HCEC 1CT (cell line): ENCODE measurements around the gene NPIPA1.
"Not testable (repeated sequence)": the region's sequence is repeated elsewhere in the genome, so short reads cannot be mapped to it uniquely, and the experiment has no call there.

Experiments
- DNase-seq: peaks from one replicate; pipeline ENCODE4 v3.0.0-alpha.2; 2017

Gene NPIPA1

DNA sequence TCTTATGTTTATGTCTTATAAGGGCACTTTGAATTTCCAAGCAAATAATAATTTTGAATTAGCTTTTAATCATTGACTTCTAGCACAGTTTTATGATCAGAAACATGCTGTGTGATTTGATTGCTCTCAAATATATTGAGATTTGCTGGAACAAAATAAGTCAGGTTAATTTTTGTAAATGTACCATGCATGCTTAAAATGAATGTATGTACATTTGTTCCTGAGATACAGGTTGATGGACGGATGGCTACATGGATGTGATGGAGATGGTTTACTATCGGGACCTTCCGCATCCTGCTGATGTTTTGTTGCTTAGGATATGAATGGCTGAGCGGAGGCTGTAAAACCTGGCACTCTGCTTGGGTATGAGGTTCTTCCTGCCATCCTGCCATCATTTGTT, at the start of gene NPIPA1:
TSS of gene NPIPA1 (plus strand) at position 301 of the 400 bp plus-strand sequence. CDS start at position 301, 0 bp downstream.
- not testable (repeated sequence) for DNase-seq

DNA sequence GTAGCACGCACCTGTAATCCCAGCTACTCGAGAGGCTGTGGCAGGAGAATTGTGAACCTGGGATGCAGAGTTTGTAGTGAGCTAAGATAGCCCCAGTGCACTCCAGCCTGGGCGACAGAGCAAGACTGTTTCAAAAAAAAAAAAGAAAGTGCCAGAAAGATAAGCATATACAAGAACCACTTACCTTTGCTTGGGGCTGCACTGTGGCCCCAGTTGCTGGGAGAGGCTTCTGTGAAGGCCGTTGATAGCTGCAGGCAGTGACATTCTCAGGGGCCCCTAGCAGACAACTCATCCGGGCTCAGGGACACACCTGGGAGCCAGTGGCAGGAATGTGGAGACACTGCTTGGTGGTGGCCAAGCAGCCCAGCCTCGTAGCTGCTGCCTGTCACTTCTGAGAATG, 45.1 kb upstream of the NPIPA1 start:
- not testable (repeated sequence) for DNase-seq

DNA sequence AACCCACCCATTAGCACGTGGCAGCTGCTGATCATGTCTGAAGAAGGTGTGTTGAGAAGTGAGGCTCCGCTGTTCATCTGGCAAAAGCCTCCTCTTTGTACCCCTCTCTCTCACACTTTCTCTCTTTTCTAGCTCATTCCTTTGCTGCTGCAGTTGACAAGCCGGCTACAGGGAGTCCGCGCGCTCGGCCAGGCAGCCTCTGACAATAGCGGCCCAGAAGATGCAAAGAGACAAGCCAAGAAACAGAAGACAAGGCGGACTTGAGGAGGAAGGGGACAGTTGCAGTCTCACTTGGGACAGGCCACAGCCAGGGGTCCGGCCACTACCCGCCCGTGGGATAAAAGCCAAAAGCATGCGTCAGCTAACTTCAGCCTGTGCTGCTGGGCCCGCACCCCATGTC, 41.9 kb upstream of the NPIPA1 start:
- not testable (repeated sequence) for DNase-seq

DNA sequence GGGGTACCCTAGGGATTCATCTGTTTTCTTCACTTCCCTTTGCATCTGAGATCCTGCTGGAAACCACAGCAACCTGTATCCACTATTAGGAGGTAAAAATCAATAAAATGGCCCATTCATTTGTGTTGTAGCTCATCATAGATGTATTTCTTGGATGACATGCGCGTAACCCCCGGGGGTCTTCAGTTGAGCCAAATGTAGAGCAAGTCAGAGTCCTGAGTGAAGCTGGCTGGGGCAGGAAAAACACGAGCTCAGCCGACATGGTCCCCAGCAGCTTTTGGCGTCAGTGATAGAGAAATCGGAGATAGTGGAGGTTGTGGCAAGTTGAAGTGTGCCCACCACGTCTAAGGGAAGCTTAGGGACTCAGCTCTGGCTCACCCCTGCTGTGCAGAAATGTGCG, 41.2 kb upstream of the NPIPA1 start:
- not testable (repeated sequence) for DNase-seq

DNA sequence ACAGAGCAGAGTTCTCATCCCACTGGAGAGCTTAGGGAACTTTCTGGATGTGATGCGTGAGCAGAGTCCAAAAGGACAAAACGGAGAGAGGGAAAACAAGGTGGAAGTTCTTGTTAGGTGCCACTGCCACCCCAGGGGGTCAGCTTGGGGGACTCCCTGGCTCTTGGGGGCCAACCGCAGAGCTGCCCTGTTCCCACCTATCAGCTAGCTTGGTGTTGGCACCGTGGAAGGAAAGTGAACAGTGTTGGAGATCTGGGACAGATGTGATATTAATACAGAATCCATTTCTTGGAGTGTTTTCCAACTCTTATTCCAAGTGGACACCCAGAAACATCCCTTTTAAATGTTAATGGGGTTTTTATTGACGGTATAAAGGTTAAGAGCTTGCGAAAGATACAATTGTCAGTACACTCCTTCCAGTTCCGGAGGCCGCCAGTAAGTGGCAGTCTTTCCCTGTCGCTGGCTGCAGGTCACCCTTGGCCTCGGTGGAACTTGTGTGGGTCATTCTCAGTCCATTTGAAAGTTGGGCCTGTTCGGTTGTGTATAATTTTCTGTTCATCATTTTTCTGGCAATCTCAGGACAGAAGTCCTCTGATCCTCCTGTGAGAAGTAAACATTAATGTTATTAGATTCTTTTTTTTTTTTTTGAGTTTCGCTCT, 40.1 kb upstream of the NPIPA1 start:
- not testable (repeated sequence) for DNase-seq

DNA sequence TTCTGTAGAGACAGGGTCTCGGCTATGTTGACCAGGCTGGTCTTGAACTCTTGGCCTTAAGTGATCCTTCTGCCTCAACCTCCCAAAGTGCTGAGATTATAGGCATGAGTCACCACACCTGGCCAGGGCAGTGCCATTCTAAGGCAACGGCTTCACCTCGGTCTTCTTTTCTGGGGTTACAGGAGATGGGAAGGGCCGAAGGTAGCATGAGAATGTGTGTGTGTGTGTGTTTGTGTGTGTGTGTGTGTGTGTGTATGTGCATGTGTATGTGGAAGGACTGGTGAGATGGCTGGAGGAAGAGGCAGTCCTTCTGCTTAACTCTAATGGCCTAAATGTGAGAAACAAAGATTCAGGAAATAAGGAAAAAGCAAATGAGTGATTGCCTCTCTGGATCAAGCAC, 39.1 kb upstream of the NPIPA1 start:
- not testable (repeated sequence) for DNase-seq

DNA sequence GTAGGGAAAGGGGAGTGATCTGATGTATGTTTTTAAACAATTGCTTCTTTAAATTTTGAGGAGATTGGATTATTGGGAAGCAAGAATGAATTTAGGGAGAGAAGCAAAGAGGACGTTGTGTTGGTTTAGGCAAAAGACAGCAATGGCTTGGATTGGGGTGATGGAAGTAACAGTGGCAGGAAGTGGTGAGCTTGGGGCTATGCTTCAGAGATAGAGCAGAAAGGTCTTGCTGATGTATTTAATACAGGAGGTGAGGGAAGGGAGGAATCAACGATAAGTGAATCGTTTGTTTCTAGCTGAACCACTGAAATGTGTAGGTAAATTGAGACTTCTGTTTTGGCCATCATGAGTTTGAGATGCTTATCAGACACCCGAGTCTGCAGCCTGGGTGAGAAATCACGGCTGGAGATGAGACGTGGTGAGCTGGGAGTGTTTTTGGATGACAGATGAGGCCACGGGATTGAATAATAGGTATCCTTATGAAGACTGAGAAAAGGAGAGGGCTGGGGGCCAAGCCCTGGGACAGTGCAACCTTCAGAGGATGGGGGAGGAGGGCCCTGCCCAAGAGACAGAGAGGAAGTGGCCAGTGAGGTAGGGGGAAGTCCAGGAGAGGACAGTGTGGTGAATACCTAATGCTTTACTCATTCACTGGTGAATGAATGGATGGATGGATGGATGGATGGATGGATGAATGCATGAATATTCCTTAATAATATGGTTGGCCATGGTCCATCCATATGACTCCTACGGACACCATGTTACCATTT, 33.9 kb upstream of the NPIPA1 start:
- DNase-seq, result not testable (repeated sequence)

DNA sequence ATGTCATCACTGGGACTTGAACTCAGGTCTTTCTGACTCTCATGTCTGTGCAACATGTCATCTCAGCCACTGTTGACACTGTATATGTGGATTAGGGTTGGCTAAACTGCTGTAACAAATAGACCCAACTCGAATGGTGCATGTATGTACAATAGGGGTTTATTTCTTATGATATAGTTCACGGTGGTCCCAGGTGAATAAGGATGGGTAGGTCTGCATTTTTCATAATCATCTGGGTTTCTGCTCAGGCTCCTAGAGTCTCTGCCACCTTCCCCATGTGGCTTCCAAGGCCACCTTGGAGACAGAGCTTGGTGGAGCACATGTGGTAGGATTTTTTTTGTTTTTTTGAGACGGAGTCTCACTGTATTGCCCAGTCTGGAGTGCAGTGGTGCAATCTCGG, 27.5 kb upstream of the NPIPA1 start:
- not testable (repeated sequence) for DNase-seq

DNA sequence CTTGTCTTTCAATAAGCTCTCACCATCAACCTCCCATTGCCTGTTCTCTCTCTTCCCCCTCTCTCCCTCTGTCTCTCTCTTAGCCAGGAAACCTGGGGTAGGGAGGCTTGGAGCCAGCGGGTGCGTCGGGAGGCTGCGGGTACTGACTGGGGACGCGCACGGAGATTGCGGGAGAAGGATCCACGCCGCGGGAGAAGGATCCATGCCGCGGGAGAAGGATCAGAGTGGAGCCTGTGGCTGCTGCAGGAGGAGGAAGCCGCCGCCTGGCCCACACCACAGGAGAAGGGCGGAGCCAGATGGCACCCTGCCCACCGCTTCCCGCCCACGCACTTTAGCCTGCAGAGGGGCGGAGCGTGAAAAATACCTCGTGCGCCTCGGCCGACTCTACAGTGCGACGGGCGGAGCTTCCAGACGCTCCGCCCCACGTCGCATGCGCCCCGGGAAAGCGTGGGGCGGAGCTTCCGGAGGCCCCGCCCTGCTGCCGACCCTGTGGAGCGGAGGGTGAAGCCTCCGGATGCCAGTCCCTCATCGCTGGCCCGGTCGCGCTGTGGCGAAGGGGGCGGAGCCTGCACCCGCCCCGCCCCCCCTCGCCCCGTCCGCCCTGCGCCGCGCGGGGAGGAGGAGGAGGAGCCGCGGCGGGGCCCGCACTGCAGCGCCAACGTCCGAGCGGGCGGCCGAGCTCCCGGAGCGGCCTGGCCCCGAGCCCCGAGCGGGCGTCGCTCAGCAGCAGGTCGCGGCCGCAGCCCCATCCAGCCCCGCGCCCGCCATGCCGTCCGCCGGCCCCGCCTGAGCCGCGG, 26.2 kb upstream of the NPIPA1 start:
- DNase-seq, result not testable (repeated sequence)

DNA sequence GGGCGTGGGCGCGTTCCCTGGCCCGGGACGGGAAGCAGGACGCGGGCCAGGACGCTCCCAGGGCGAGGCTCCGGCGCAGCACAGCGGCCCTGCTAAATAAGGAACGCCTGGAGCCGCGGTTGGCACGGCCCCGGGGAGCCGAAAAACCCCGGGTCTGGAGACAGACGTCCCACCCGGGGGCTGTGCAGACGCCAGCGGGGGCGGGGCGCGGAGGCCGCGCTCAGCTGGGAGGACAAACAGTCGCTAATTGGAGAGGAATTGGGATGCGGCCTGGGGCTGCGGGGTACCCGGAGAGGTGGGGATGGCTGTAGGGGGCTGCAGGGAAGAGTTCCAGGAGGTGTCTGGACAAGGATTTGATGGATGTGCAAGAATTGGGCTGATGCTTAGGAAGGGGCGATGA, 25.3 kb upstream of the NPIPA1 start:
- DNase-seq, result not testable (repeated sequence)

DNA sequence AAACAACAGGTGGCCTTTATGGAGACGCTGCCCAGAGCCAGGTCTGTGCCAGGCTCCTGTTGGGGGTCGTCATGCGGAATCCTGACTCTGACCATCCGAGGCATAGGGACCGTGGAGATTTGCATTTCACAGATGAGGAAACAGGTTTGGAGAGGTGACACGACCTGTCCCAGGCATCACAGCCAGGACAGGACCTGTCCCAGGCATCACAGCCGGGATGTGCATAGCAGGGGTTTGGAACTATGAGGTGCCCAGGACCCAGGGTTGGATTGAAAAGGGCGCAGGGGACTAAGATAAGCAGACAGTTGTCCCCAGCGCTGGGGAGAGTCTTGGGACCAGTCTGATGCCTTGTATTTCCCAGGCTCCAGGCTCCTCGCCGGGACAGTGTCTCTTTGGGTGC, 24.7 kb upstream of the NPIPA1 start:
- not testable (repeated sequence) for DNase-seq

DNA sequence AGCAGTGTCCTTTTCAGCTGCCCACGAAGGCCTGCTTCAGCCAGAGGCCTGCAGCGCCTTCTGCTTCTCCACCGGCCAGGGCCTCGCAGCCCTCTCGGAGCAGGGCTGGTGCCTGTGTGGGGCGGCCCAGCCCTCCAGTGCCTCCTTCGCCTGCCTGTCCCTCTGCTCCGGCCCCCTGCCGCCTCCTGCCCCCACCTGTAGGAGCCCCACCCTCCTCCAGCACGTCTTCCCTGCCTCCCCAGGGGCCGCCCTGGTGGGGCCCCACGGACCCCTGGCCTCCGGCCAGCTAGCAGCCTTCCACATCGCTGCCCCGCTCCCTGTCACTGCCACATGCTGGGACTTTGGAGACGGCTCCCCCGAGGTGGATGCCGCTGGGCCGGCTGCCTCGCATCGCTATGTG, 18.7 kb upstream of the NPIPA1 start:
- not testable (repeated sequence) for DNase-seq

DNA sequence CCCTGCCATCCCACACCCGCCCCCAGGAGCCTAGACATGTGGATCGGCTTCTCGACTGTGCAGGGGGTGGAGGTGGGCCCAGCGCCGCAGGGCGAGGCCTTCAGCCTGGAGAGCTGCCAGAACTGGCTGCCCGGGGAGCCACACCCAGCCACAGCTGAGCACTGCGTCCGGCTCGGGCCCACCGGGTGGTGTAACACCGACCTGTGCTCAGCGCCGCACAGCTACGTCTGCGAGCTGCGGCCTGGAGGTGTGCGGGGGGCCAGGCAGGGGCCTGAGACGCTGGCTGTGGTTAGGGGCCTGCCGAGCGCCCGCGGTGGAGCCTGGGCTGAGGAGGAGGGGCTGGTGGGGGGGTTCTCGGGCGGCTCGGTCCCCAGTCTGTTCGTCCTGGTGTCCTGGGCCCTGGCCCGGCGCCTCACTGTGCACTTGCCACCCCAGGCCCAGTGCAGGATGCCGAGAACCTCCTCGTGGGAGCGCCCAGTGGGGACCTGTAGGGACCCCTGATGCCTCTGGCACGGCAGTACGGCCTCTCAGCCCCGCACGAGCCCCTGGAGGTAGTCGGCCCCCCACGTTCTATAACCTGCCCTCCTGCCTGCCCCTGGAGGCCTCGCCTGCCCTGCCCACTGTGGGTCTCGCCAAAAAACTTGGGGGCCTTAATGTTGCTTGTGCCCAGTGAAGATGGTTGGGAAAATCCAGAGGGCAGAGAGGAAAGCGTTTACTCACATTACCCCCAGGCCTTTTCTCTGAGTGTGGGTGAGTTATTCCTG, 17.2 kb upstream of the NPIPA1 start:
- DNase-seq, result not testable (repeated sequence)

DNA sequence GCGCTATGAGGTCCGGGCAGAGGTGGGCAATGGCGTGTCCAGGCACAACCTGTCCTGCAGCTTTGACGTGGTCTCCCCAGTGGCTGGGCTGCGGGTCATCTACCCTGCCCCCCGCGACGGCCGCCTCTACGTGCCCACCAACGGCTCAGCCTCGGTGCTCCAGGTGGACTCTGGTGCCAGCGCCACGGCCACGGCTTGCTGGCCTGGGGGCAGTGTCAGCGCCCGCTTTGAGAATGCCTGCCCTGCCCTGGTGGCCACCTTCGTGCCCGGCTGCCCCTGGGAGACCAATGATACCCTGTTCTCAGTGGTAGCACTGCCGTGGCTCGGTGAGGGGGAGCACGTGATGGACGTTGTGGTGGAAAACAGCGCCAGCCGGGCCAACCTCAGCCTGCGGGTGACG, 15.0 kb upstream of the NPIPA1 start:
- not testable (repeated sequence) for DNase-seq

DNA sequence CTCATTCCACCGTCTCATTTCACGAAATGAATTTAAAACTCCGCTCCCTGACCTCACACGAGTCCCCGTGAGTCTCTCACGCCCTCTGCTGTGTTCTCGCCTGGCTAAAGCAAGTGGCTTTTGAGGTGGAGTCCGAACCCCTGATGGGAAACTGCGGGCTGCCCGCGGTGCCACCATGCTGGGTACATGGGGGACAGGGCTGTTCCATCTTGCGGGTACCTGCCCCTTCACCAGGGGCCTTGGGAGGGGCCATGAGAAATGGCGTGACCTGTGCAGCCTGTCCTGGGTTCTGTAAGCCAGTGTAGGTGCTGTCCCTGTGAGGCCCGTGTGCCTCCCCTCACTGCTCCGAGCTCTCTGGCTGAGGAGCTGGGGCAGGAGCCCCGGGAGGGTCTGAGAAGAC, 14.3 kb upstream of the NPIPA1 start:
- DNase-seq, result not testable (repeated sequence)

DNA sequence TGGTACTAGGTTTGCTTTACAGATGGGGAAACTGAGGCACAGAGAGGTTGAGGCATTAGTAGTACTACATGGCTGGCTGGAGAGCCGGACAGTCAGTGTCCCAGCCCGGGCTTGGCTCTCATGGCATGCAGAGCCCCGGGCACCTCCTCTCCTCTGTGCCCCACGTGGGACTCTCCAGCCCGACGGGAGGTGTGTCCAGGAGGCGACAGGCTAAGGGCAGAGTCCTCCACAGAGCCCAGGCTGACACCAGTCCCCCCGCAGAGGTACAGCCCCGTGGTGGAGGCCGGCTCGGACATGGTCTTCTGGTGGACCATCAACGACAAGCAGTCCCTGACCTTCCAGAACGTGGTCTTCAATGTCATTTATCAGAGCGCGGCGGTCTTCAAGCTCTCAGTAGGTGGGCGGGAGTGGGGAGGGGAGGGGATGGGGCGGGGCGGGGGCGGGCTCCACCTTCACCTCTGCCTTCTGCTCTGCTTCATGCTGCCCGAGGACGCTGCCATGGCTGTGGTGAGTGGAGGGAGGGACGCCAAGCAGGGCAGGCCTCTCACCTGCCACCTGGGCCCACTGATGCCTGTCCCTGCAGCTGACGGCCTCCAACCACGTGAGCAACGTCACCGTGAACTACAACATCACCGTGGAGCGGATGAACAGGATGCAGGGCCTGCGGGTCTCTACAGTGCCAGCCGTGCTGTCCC, 13.7 kb upstream of the NPIPA1 start:
- not testable (repeated sequence) for DNase-seq

DNA sequence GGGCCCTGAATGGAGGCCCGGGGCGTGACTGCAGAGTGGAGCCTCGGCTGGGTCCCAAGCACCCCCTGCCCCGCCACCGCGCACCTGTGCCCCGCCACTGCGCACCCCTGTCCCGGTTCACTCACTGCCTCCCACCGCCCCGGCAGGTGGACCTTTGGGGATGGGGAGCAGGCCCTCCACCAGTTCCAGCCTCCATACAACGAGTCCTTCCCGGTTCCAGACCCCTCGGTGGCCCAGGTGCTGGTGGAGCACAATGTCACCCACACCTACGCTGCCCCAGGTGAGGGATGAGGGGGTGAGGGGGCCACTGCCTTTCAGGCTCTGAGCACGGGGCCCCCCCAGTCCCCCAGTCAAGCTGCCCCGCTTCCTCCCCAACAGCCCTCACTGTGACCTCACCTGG, 12.9 kb upstream of the NPIPA1 start:
- not testable (repeated sequence) for DNase-seq

DNA sequence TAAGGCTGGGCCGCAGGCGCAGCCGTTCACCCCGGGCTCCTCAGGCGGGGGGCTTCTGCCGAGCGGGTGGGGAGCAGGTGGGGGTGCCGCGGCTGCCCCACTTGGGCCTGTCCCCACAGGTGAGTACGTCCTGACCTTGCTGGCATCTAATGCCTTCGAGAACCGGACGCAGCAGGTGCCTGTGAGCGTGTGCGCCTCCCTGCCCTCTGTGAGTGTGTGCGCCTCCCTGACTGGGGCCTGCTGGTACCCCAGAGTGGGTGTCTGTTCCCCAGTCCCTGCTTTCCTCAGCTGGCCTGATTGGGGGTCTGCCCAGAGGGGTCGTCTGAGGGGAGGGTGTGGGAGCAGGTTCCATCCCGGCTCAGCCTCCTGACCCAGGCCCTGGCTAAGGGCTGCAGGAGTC, 12.3 kb upstream of the NPIPA1 start:
- not testable (repeated sequence) for DNase-seq

DNA sequence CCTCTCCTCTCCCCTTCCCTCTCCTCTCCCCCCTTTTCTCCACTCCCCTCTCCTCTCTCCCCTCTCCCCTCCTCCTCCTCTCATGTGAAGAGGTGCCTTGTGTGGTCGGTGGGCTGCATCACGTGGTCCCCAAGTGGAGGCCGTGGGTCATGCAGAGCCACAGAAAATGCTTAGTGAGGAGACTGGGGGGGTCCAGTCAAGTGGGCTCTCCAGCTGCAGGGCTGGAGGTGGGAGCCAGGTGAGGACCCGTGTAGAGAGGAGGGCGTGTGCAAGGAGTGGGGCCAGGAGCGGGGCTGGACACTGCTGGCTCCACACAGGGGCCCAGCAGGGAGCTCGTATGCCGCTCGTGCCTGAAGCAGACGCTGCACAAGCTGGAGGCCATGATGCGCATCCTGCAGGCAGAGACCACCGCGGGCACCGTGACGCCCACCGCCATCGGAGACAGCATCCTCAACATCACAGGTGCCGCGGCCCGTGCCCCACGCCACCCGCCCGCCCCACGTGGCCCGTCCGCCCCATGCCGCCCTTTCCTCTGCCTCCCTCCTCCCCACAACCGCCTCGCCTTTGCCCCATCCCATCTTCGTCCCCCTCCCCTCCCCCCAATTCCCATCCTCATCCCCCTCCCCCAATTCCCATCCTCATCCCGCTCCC, 9.1 kb upstream of the NPIPA1 start:
- DNase-seq, result peak; percentile 1

DNA sequence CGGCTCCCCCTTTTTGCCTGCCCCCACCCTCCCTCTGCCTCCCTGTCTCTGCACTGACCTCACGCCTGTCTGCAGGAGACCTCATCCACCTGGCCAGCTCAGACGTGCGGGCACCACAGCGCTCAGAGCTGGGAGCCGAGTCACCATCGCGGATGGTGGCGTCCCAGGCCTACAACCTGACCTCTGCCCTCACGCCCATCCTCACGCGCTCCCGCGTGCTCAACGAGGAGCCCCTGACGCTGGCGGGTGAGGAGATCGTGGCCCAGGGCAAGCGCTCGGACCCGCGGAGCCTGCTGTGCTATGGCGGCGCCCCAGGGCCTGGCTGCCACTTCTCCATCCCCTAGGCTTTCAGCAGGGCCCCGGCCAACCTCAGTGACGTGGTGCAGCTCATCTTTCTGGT, 8.1 kb upstream of the NPIPA1 start:
- not testable (repeated sequence) for DNase-seq

DNA sequence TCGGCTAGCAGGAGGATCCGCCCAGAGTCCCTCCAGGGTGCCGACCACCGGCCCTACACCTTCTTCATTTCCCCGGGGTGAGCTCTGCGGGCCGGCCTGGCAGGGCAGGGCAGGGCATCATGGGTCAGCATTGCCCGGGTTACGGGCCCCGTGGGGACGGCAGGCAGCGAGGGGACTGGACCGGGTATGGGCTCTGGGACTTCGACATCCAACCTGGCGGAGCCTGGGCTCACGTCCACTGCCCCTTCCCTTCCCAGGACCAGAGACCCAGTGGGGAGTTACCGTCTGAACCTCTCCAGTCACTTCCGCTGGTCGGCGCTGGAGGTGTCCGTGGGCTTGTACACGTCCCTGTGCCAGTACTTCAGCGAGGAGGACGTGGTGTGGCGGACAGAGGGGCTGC, 7.0 kb upstream of the NPIPA1 start:
- not testable (repeated sequence) for DNase-seq
